Stomach (tissue), 4 donors: Measurements from ENCODE around the gene FRAS1.

ENCODE experiments used
- CTCF ChIP-seq, 7 experiments: fragments of 450-650 bp in 4 of 7; fragments of 200-600 bp in 3 of 7; sonication (generic) in 3 of 7; IDR thresholded peaks; one replicate each; pipeline ENCODE4 v1.5.1; 2016 to 2019; ENCODE audit warnings: antibody characterized with exemption in 7 of 7, control low read depth in 2 of 7, mild to moderate bottlenecking in 1 of 7
- POLR2AphosphoS5 ChIP-seq, 3 donors: sonication (generic); formaldehyde crosslinking; IDR thresholded peaks; one replicate each; pipeline ENCODE4 v1.6.1; 2016; ENCODE audit warnings: antibody characterized with exemption in 3 of 3

- TF ChIP-seq CTCF (IDR thresholded peaks at IDR 0.05): no peak
- TF ChIP-seq POLR2AphosphoS5 (IDR thresholded peaks at IDR 0.05): no peak
Measured at GRCh38 chr4:78119698-78120097, 62.6 kb downstream of the FRAS1 start.
